K562 (cell line): ENCODE results near the gene SPTA1. TPM values are rescaled to one million over a fixed set of nuclear protein-coding genes. Genes with fewer than 3 reads are reported as not detected.

ENCODE experiments used
- CTCF ChIP-seq, 3 experiments: IDR thresholded peaks in 2 of 3; conservative IDR thresholded peaks in 1 of 3; 2 replicates each; pipeline ENCODE4 v1.5.1; 2011 to 2012; ENCODE audit warnings: low read length in 3 of 3, mild to moderate bottlenecking in 3 of 3, control low read depth in 2 of 3, improper control_type of control experiment in 1 of 3, inconsistent platforms in 1 of 3, low read depth in 1 of 3, mixed read lengths in 1 of 3, moderate library complexity in 1 of 3; ENCODE audit not compliant: insufficient read depth in 2 of 3
- EGR1 ChIP-seq: fragments of 450-650 bp; conservative IDR thresholded peaks from 2 replicates; pipeline ENCODE4 v1.6.1; 2017; ENCODE audit warnings: mild to moderate bottlenecking
- FOSL1 ChIP-seq: fragments of 200-800 bp; sonication (Bioruptor generic); conservative IDR thresholded peaks from 2 replicates; pipeline ENCODE4 v1.6.1; 2016; ENCODE audit warnings: missing genetic modification characterization, missing compliant biosample characterization
- MCM2 ChIP-seq: fragments of 450-650 bp; IDR thresholded peaks from 2 replicates; pipeline ENCODE4 v1.6.1; 2017; ENCODE audit warnings: low read depth, mild to moderate bottlenecking
- MCM7 ChIP-seq, 2 experiments: fragments of 450-650 bp; IDR thresholded peaks; 2 replicates each; pipeline ENCODE4 v1.6.1; 2016 to 2018
- MEIS2 ChIP-seq: fragments of 450-650 bp; IDR thresholded peaks from 2 replicates; pipeline ENCODE4 v1.6.1; 2014; ENCODE audit warnings: mild to moderate bottlenecking; ENCODE audit not compliant: partially characterized antibody
- PHF21A ChIP-seq: fragments of 450-650 bp; IDR thresholded peaks from 2 replicates; pipeline ENCODE4 v1.6.1; 2017; ENCODE audit warnings: low read depth, borderline replicate concordance
- SUPT5H ChIP-seq: fragments of 450-650 bp; IDR thresholded peaks from 2 replicates; pipeline ENCODE4 v1.6.1; 2016
- TSC22D4 ChIP-seq: fragments of 450-650 bp; IDR thresholded peaks from 2 replicates; pipeline ENCODE4 v1.6.1; 2016; ENCODE audit warnings: missing genetic modification characterization, missing biosample characterization, control low read depth
- polyA plus RNA-seq, 8 experiments: library from polyadenylated mRNA; depleted of rRNA in 4 of 8; stranded (reverse) in 5 of 8; unstranded in 3 of 8; fragments of >200 nt; fragmentation: Nextera tagmentation in 2 of 8; fragmentation: Illumina TruSeq in 1 of 8; extraction: Ambion mirVana in 2 of 8; extraction: Trizol in 1 of 8; gene quantifications; 2 replicates each; pipeline versions ENCODE4 v1.2.1 to v1.2.3, GENCODE V29; 2011 to 2014; ENCODE audit warnings: inconsistent platforms in 1 of 8, missing spikeins in 1 of 8
- total RNA-seq, 7 experiments: library from RNA; depleted of rRNA in 6 of 7; stranded (reverse); fragments of >200 nt in 6 of 7; fragmentation: Illumina TruSeq in 2 of 7; extraction: Trizol in 2 of 7; gene quantifications; 2 replicates each; pipeline versions ENCODE4 v1.2.1 to v1.2.3, GENCODE V29; 2011 to 2021; ENCODE audit warnings: low replicate concordance in 1 of 7
- TF ChIP-seq, protein P1 (sequence below), 2 experiments: fragments of 450-650 bp in 1 of 2; sonication (generic) in 1 of 2; formaldehyde crosslinking in 1 of 2; IDR thresholded peaks; 2 replicates each; pipeline versions ENCODE4 v1.7.1 to v1.9.0; 2016 to 2022; ENCODE audit warnings: inconsistent platforms in 1 of 2, mild to moderate bottlenecking in 1 of 2, missing genetic modification reagents in 1 of 2
- TF ChIP-seq, protein P2 (sequence below): sonication (generic); formaldehyde crosslinking; IDR thresholded peaks from 2 replicates; pipeline ENCODE4 v1.8.0; 2022; ENCODE audit warnings: mild to moderate bottlenecking, missing genetic modification reagents, borderline replicate concordance

The SPTA1 gene
- total and polyA plus RNA-seq, 9 of the 15 experiments (the other 6 are each of a cell fraction or from before 2014, with no cell fraction given): 11.0 to 62.1 (median 45.9) TPM

DNA sequence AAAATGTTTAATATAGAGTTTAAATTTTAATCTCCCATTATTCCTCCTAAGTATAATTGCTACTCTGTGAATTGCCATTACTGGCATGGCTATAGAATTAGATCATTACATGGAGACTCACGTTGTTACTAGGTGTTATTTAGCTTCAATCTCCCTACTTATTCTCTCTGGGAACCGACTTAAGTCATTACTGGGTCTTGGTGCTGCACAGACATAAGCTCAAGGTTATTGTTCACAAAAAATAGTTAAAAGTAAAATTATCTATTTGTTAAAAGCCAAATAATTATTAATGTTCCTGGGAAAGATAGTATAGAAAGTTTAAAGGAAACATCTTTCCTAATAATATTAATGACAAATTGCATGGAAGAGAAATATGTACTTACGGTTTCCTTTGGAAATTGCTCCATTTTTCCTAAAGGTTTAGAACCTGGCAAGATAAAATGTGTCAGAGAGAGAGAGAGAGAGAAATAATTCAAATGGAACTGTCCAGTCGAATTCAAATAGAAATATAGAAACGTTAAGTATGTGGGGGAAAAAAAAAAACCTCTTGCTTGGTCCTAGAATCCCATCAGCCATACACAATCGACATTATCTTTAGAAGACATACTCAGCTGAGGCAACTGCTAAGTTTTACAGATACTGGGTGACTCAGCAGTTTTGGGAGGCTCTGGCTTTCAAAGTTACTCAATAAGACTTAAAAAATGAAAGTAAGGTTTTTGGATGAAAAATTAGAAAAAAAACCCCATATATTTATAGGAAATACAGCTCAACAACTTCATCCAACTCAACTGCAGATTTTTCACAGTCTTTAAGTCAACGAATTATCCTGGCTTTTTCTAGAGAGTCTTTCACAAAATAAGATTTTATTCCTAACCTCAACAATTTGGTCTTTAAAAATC, at the start of gene SPTA1 (continued):
- TF ChIP-seq, protein P1, sequence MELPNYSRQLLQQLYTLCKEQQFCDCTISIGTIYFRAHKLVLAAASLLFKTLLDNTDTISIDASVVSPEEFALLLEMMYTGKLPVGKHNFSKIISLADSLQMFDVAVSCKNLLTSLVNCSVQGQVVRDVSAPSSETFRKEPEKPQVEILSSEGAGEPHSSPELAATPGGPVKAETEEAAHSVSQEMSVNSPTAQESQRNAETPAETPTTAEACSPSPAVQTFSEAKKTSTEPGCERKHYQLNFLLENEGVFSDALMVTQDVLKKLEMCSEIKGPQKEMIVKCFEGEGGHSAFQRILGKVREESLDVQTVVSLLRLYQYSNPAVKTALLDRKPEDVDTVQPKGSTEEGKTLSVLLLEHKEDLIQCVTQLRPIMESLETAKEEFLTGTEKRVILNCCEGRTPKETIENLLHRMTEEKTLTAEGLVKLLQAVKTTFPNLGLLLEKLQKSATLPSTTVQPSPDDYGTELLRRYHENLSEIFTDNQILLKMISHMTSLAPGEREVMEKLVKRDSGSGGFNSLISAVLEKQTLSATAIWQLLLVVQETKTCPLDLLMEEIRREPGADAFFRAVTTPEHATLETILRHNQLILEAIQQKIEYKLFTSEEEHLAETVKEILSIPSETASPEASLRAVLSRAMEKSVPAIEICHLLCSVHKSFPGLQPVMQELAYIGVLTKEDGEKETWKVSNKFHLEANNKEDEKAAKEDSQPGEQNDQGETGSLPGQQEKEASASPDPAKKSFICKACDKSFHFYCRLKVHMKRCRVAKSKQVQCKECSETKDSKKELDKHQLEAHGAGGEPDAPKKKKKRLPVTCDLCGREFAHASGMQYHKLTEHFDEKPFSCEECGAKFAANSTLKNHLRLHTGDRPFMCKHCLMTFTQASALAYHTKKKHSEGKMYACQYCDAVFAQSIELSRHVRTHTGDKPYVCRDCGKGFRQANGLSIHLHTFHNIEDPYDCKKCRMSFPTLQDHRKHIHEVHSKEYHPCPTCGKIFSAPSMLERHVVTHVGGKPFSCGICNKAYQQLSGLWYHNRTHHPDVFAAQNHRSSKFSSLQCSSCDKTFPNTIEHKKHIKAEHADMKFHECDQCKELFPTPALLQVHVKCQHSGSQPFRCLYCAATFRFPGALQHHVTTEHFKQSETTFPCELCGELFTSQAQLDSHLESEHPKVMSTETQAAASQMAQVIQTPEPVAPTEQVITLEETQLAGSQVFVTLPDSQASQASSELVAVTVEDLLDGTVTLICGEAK (IDR thresholded peaks at IDR 0.05): no peak; the same call in 1 of the 2 replicates
- TF ChIP-seq, protein P1 (CRISPR knock-in tag; IDR thresholded peaks at IDR 0.05): no peak
- no peak for TF ChIP-seq CTCF (IDR thresholded peaks at IDR 0.05 in 2 of 3, conservative IDR thresholded peaks at IDR 0.05 in 1 of 3; ENCODE audit: insufficient read depth in 2 of 3, low read depth in 1 of 3, low read length in 3 of 3)
- no peak for TF ChIP-seq PHF21A
- TF ChIP-seq FOSL1 (tag): peak; percentile 78
- peak; percentile 70 for TF ChIP-seq SUPT5H
- TF ChIP-seq, protein P2, sequence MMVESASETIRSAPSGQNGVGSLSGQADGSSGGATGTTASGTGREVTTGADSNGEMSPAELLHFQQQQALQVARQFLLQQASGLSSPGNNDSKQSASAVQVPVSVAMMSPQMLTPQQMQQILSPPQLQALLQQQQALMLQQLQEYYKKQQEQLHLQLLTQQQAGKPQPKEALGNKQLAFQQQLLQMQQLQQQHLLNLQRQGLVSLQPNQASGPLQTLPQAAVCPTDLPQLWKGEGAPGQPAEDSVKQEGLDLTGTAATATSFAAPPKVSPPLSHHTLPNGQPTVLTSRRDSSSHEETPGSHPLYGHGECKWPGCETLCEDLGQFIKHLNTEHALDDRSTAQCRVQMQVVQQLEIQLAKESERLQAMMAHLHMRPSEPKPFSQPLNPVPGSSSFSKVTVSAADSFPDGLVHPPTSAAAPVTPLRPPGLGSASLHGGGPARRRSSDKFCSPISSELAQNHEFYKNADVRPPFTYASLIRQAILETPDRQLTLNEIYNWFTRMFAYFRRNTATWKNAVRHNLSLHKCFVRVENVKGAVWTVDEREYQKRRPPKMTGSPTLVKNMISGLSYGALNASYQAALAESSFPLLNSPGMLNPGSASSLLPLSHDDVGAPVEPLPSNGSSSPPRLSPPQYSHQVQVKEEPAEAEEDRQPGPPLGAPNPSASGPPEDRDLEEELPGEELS: no peak
- peak in 1 of 2 experiments; percentile 50; a peak in 1 of 4 replicates for TF ChIP-seq MCM7 (IDR thresholded peaks at IDR 0.05)
- no peak for TF ChIP-seq MCM2
- no peak for TF ChIP-seq EGR1
- peak; percentile 9 for TF ChIP-seq MEIS2
- no peak for TF ChIP-seq TSC22D4 (tag)
